ENCODE measurements around the gene GLI3.
A peak's percentile ranks its signal among the peaks of the same experiment; 100 is the strongest.

The GLI3 gene

DNA sequence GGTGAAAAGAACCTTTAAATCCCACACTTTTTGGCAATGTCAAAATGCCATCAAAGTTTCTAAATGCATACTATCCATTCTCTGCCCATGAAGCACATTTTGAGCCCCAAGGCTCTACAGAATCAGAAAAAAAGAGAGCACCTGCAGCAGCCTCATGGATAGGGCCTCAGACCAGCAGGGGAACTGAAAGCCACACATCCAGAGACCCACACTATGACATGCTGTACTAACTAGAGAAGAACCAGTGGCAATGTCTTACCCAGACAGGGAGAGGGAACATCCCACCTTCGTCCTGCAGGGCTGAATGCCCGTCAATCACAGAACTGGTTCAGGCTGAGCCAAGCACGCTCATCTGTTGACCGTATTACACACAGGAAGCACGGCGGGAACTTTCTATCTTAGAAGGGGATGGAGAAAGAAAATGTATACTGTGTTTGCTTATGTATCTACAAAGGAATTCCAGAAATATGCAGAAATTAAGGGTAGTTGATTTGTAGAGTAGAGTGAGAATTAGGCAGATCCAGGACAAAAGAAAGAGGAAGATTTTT is 237.2 kb downstream of the GLI3 start:
- no peak for TF ChIP-seq TAF1 (IDR thresholded peaks at IDR 0.05; ENCODE audit: borderline replicate concordance, insufficient read depth, low read length)
- TF ChIP-seq POLR2AphosphoS5 (IDR thresholded peaks at IDR 0.05; ENCODE audit: low read depth, low read length): no peak
- TF ChIP-seq REST (IDR thresholded peaks at IDR 0.05; ENCODE audit: insufficient read depth in 1 of 2, low read depth in 2 of 2, low read length in 2 of 2): no peak
- no peak for TF ChIP-seq SIN3A (IDR thresholded peaks at IDR 0.05; ENCODE audit: borderline replicate concordance, insufficient read depth, low read length)
- TF ChIP-seq FOXP2 (optimal IDR thresholded peaks at IDR 0.05; ENCODE audit: borderline replicate concordance, extremely low read depth, extremely low read length, insufficient read depth): peak; percentile 35

GRCh38 chr7:41998041-41998440 is 239.0 kb downstream of the GLI3 start:
- TF ChIP-seq POLR2AphosphoS5 (IDR thresholded peaks at IDR 0.05; ENCODE audit: low read depth, low read length): no peak
- TF ChIP-seq FOXP2 (optimal IDR thresholded peaks at IDR 0.05; ENCODE audit: borderline replicate concordance, extremely low read depth, extremely low read length, insufficient read depth): no peak
- TF ChIP-seq SIN3A (IDR thresholded peaks at IDR 0.05; ENCODE audit: borderline replicate concordance, insufficient read depth, low read length): no peak
- TF ChIP-seq TAF1 (IDR thresholded peaks at IDR 0.05; ENCODE audit: borderline replicate concordance, insufficient read depth, low read length): no peak

- TF ChIP-seq POLR2AphosphoS5 (IDR thresholded peaks at IDR 0.05; ENCODE audit: low read depth, low read length) (no peak), SIN3A (IDR thresholded peaks at IDR 0.05; ENCODE audit: borderline replicate concordance, insufficient read depth, low read length) (no peak), REST (IDR thresholded peaks at IDR 0.05; ENCODE audit: insufficient read depth in 1 of 2, low read depth in 2 of 2, low read length in 2 of 2) (no peak), FOXP2 (optimal IDR thresholded peaks at IDR 0.05; ENCODE audit: borderline replicate concordance, extremely low read depth, extremely low read length, insufficient read depth) (no peak), TAF1 (IDR thresholded peaks at IDR 0.05; ENCODE audit: borderline replicate concordance, insufficient read depth, low read length) (no peak)
Measured at GRCh38 chr7:41997151-41997550, 239.9 kb downstream of the GLI3 start.

GRCh38 chr7:41996381-41997035 is 240.5 kb downstream of the GLI3 start:
- no peak for TF ChIP-seq TAF1 (IDR thresholded peaks at IDR 0.05; ENCODE audit: borderline replicate concordance, insufficient read depth, low read length)
- TF ChIP-seq REST (IDR thresholded peaks at IDR 0.05; ENCODE audit: insufficient read depth in 1 of 2, low read depth in 2 of 2, low read length in 2 of 2): no peak
- TF ChIP-seq FOXP2 (optimal IDR thresholded peaks at IDR 0.05; ENCODE audit: borderline replicate concordance, extremely low read depth, extremely low read length, insufficient read depth): no peak
- TF ChIP-seq SIN3A (IDR thresholded peaks at IDR 0.05; ENCODE audit: borderline replicate concordance, insufficient read depth, low read length): no peak
- TF ChIP-seq POLR2AphosphoS5 (IDR thresholded peaks at IDR 0.05; ENCODE audit: low read depth, low read length): no peak

DNA sequence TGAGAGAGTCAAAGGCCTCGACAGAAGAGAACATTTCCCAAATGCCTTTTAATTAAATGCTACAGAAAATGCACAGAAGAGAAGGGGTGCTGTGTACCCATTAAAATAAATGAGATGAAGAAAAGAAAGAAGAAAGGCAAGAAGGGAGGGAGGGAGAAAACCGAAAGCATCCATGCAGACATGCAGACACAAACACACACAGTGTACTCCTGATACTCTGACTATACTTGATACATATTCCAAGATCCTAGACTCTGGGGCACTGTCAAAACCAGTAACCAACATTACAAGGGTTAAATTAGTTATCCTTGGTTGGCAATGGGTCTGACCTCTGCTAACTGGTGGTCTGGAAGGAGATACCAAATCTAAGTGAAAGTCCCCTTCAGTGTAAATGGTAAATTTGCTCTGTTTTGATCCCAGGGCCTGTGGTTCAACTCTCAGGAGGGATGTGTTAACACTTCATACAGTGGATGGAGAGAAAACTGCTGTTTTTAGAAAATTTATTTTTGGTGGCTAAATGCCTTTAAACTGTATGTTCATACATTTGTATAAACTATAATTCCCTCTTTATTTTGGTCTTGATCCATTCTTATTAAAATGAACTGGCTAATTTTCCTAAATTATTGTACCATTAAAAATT is 241.3 kb downstream of the GLI3 start:
- TF ChIP-seq TAF1 (IDR thresholded peaks at IDR 0.05; ENCODE audit: borderline replicate concordance, insufficient read depth, low read length): no peak
- no peak for TF ChIP-seq FOXP2 (optimal IDR thresholded peaks at IDR 0.05; ENCODE audit: borderline replicate concordance, extremely low read depth, extremely low read length, insufficient read depth)
- no peak; the same call in 1 of the 2 replicates for TF ChIP-seq POLR2AphosphoS5 (IDR thresholded peaks at IDR 0.05; ENCODE audit: low read depth, low read length)
- TF ChIP-seq REST (IDR thresholded peaks at IDR 0.05; ENCODE audit: insufficient read depth in 1 of 2, low read depth in 2 of 2, low read length in 2 of 2): no peak
- TF ChIP-seq SIN3A (IDR thresholded peaks at IDR 0.05; ENCODE audit: borderline replicate concordance, insufficient read depth, low read length): no peak
